ENCODE measurements around the gene RUNDC1. TPM values are rescaled to one million over a fixed set of nuclear protein-coding genes. Genes with fewer than 3 reads are reported as not detected.

The RUNDC1 gene
- total and polyA plus RNA-seq, 2 experiments from 2014 or later = 6.1 to 11.9 TPM

GRCh38 chr17:42980766-42981397 is 517 bp downstream of the RUNDC1 start:
- 0 out of 2 replicates have a peak, but pooled peaks cover 4% of the 10 kb centered on the region for H4K20me1 ChIP-seq (replicated peaks; ENCODE audit: insufficient read depth)
- Mint-ChIP-seq H3K27me3 (ENCODE audit: insufficient read depth, low read depth, poor library complexity) (peaks cover 18% of the 10 kb centered on the region), H3K9me3 (no peaks in the 10 kb centered on the region; the same call in 2 of the 3 replicates), H3K36me3 (ENCODE audit: low read depth) (peaks cover 13% of the 10 kb centered on the region; the same call in 2 of the 3 replicates), H3K4me3 (peak overlapping the region; percentile 96), H3K27ac (peak overlapping the region; percentile 82), H3K4me1 (peaks cover 17% of the 10 kb centered on the region)
- H3K9me2 ChIP-seq (ENCODE audit: insufficient read depth) = no peaks in the 10 kb centered on the region
- DNase-seq (ENCODE audit: low spot score) = peak; percentile 82
- peaks cover 9% of the 10 kb centered on the region; the same call in 1 of the 2 replicates for H3F3A ChIP-seq (replicated peaks; ENCODE audit: low read depth)
- H3K27me3 ChIP-seq (ENCODE audit: insufficient read depth) = no peaks in the 10 kb centered on the region
- H3K4me3 ChIP-seq = peak overlapping the region; percentile 92
- no peaks in the 10 kb centered on the region for H3K36me3 ChIP-seq (ENCODE audit: insufficient read depth)
- H3K4me2 ChIP-seq = peak overlapping the region; percentile 96
- peaks cover 16% of the 10 kb centered on the region for H3K4me1 ChIP-seq (ENCODE audit: insufficient read depth)
- peaks cover 33% of the 10 kb centered on the region for H3K79me2 ChIP-seq (replicated peaks; ENCODE audit: insufficient read depth)
- peak overlapping the region; percentile 96 for H3K27ac ChIP-seq (ENCODE audit: low read depth)
- peak overlapping the region; percentile 100 for H2AFZ ChIP-seq
- TF ChIP-seq EZH2 (IDR thresholded peaks at IDR 0.05; ENCODE audit: low read depth, unreplicated experiment) (no peak), ETS1 (IDR thresholded peaks at IDR 0.05) (no peak), CTCF (conservative IDR thresholded peaks at IDR 0.05; ENCODE audit: low read depth in 2 of 2) (peak; percentile 13 to 21; a peak in 2 of 4 replicates), CREB1 (CRISPR knock-in tag; IDR thresholded peaks at IDR 0.05; ENCODE audit: low read depth) (peak; percentile 82)
- peak; percentile 83 for ATAC-seq

DNA sequence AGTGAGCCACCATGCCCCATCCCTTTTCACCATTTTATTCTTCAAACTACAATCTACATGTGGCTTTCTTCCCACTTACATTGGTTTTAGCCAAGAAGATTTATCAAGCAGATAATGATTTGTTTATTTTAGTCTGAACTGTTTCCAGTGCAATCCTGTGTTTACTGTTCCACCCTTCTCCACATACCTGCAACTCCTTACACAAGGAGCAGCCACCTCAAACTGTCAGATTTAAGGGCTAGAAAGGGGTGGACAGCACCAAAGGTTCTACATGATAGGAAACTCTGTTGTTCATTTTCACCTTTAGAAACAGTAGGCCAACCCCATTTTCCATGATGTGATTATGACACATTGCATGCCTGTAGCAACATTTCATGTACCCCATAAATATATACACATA is 1.9 kb downstream of the RUNDC1 start:
- H3K9me3 Mint-ChIP-seq = no peaks in the 10 kb centered on the region; the same call in 2 of the 3 replicates
- H3K4me1 ChIP-seq (ENCODE audit: insufficient read depth) = peaks cover 16% of the 10 kb centered on the region
- H3K27ac Mint-ChIP-seq = no peak overlapping the region
- no peak for TF ChIP-seq JUNB (IDR thresholded peaks at IDR 0.05; ENCODE audit: unreplicated experiment)
- no peak for TF ChIP-seq ZNF462 (CRISPR knock-in tag; IDR thresholded peaks at IDR 0.05)
- no peak for TF ChIP-seq STAT1 (IDR thresholded peaks at IDR 0.05; ENCODE audit: unreplicated experiment)
- TF ChIP-seq CREB1 (CRISPR knock-in tag; IDR thresholded peaks at IDR 0.05; ENCODE audit: low read depth) = no peak
- no peak for TF ChIP-seq ZNF114 (CRISPR knock-in tag; IDR thresholded peaks at IDR 0.05)
- TF ChIP-seq EZH2phosphoT487 (IDR thresholded peaks at IDR 0.05; ENCODE audit: unreplicated experiment) = no peak
- TF ChIP-seq POLR2AphosphoS5 (IDR thresholded peaks at IDR 0.05; ENCODE audit: low read depth) = no peak

More for the DNA sequence above, 1.9 kb downstream of the RUNDC1 start:
- H3K4me1 Mint-ChIP-seq = peaks cover 17% of the 10 kb centered on the region
- Histone ChIP-seq H3K4me2 (no peak overlapping the region), H3K4me3 (no peak overlapping the region), H3F3A (replicated peaks; ENCODE audit: low read depth) (peaks cover 9% of the 10 kb centered on the region; the same call in 1 of the 2 replicates), H3K27me3 (ENCODE audit: insufficient read depth) (no peaks in the 10 kb centered on the region), H3K79me2 (replicated peaks; ENCODE audit: insufficient read depth) (peaks cover 33% of the 10 kb centered on the region), H2AFZ (no peak overlapping the region), H3K27ac (ENCODE audit: low read depth) (no peak overlapping the region), H4K20me1 (replicated peaks; ENCODE audit: insufficient read depth) (0 out of 2 replicates have a peak, but pooled peaks cover 4% of the 10 kb centered on the region), H3K9me2 (ENCODE audit: insufficient read depth) (no peaks in the 10 kb centered on the region), H3K36me3 (ENCODE audit: insufficient read depth) (peaks cover 6% of the 10 kb centered on the region; the same call in 1 of the 2 replicates)
- H3K36me3 Mint-ChIP-seq (ENCODE audit: low read depth) = peaks cover 20% of the 10 kb centered on the region; the same call in 2 of the 3 replicates
- peak overlapping the region; percentile 96; the same call in 2 of the 3 replicates for H3K4me3 Mint-ChIP-seq
- ATAC-seq = no peak
- no peak for DNase-seq (ENCODE audit: low spot score)
- H3K27me3 Mint-ChIP-seq (ENCODE audit: insufficient read depth, low read depth, poor library complexity) = peaks cover 18% of the 10 kb centered on the region

All from GM23338 (cell line).